GM12892 (cell line): ENCODE measurements around the gene SPATA16.
"Not testable (repeated sequence)": the region's sequence is repeated elsewhere in the genome, so short reads cannot be mapped to it uniquely, and the experiment has no call there.

Experiments used
- DNase-seq: peaks from one replicate; pipeline ENCODE4 v3.0.0; 2011; ENCODE audit not compliant: insufficient read length
- FAIRE-seq: peaks from 2 replicates; lab custom pipeline; 2011; peaks lifted over from hg19 to GRCh38; lab: Jason Lieb, UNC
- POLR2A ChIP-seq: IDR thresholded peaks from 2 replicates; pipeline ENCODE4 v1.6.1; 2011; ENCODE audit warnings: low read depth, low read length, control low read depth
- POLR2AphosphoS5 ChIP-seq: IDR thresholded peaks from 2 replicates; pipeline ENCODE4 v1.6.1; 2011; ENCODE audit warnings: low read depth, low read length, control low read depth
- TAF1 ChIP-seq: IDR thresholded peaks from 2 replicates; pipeline ENCODE4 v1.6.1; 2011; ENCODE audit warnings: low read depth, mild to moderate bottlenecking, control low read depth, low read length, borderline replicate concordance

Gene SPATA16

GRCh38 chr3:172885704-172886103 is 255.3 kb downstream of the SPATA16 start:
- no peak for FAIRE-seq
- TF ChIP-seq POLR2AphosphoS5 (no peak), TAF1 (no peak), POLR2A (no peak)
- DNase-seq = no peak

- no peak for FAIRE-seq
- DNase-seq = no peak
- TF ChIP-seq POLR2AphosphoS5 (no peak), POLR2A (no peak), TAF1 (no peak)
Measured at GRCh38 chr3:172882563-172882962, 258.5 kb downstream of the SPATA16 start.

DNA sequence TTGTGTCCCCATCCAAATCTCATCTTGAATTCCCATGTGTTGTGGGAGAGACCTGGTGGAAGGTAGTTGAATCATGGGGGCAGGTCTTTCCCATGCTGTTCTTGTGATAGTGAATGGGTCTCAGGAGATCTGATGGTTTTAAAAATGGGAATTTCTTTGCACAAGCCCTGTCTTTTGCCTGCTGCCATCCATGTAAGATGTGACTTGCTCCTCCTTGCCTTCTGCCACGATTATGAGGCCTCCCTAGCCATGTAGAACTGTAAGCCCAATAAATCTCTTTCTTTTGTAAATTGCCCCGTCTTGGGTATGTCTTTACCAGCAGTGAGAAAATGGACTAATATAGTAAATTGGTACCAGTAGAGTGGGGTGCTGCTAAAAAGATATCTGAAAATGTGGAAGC is 261.7 kb downstream of the SPATA16 start:
- DNase-seq, FAIRE-seq: not testable (repeated sequence)

DNA sequence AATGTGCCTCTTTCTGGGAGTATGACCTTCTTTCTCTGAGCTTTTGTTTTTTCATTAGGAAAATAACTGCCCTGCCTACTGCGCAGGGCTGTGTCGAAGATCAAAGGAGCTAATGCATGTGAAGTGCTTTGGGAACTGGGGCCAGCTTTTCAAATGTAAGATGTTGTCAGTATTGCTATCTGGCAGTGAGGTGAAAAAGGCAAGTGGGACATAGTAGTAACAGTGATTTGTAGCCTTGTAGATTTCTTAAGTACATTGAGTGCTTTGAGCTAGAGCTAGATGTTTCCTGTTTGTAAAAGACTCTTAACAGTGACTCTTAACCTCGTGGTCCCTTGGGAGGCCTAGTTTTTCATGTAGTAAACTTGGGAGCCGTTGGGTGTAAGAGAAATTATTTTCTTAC is 264.0 kb downstream of the SPATA16 start:
- TF ChIP-seq POLR2A (no peak), POLR2AphosphoS5 (no peak), TAF1 (no peak)
- DNase-seq (no peak), FAIRE-seq (no peak)

DNA sequence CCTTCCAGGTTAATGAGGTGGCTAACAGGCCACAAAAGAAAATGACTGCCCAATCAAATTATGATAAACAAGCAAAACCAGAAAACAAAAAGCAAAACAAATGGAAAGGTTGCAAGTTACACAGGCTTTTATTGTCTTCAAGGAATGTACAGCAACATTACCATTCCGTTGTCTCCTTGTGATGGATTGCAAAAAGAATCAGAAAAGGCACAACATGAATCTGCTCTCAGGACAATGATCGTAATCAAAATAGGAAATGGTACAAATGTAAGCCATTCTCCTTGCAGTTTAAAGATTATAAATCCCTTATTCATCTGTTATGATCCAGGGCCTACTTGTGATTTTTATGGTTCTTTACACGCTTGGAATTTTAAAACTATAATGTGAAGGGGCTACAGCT is 264.7 kb downstream of the SPATA16 start:
- no peak for TF ChIP-seq TAF1
- no peak for TF ChIP-seq POLR2A
- TF ChIP-seq POLR2AphosphoS5 = no peak
- DNase-seq (no peak), FAIRE-seq (no peak)

DNA sequence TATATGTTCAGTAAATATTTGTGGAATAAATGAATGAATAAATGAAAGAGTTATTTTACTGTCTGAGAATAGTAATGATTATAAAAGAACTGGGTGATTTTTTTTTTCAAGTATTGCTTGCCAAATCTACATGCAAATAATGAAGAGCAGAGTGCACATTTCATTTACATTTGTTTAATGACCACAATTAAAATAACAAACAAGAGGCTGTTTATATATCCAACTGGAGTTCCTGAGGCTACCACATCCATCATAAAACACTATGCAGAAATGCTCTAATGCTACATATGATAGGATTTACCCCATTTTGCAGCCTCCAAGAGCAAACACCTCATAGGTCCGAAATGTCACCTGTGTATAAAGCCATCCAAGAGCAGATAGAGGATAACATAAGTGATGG is 266.0 kb downstream of the SPATA16 start:
- TF ChIP-seq POLR2A (no peak), TAF1 (no peak), POLR2AphosphoS5 (no peak)
- no peak for DNase-seq
- FAIRE-seq = no peak

DNA sequence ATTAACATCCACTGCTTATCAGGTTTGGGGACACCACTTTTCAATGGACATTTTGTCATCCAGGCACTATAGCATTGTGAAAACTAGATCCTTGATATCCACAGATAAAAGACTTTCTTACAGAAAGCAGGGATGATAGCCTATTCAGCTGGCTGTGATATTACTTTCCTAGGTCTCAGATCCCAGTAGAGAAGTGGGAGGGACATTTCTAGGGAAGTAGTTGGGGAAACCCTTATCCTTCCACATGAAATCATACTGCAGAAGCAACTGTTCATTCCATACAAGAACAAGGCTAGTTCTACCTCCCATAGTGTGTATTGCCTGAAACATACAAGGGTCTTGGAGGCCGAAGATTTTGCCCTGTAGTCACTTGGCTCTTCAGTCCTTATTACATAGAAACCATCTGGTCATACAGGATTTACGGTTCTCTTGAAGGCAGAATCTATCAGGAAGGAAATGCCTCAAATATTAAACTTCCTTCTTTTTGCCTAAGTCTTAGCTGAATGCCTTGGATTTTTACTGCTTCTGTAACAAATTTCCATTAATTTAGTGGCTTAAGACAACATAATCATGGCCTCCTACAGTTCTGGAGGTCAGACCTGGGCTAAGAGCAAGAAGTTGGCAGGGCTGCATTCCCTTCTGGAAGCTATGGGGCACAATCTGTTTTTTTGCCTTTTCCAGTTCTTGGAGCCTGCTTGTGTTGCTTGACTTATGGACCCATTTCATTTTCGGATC is 271.1 kb downstream of the SPATA16 start:
- DNase-seq (no peak), FAIRE-seq (no peak)
- no peak for TF ChIP-seq POLR2AphosphoS5
- TF ChIP-seq POLR2A = no peak
- TF ChIP-seq TAF1 = no peak

- FAIRE-seq (no peak), DNase-seq (no peak)
- TF ChIP-seq POLR2A (no peak), TAF1 (no peak), POLR2AphosphoS5 (no peak)
Measured at GRCh38 chr3:172869368-172869771, 271.7 kb downstream of the SPATA16 start.

- DNase-seq (no peak), FAIRE-seq (no peak)
- TF ChIP-seq POLR2AphosphoS5 (no peak), POLR2A (no peak), TAF1 (no peak)
Measured at GRCh38 chr3:172868582-172869200, 272.3 kb downstream of the SPATA16 start.

DNA sequence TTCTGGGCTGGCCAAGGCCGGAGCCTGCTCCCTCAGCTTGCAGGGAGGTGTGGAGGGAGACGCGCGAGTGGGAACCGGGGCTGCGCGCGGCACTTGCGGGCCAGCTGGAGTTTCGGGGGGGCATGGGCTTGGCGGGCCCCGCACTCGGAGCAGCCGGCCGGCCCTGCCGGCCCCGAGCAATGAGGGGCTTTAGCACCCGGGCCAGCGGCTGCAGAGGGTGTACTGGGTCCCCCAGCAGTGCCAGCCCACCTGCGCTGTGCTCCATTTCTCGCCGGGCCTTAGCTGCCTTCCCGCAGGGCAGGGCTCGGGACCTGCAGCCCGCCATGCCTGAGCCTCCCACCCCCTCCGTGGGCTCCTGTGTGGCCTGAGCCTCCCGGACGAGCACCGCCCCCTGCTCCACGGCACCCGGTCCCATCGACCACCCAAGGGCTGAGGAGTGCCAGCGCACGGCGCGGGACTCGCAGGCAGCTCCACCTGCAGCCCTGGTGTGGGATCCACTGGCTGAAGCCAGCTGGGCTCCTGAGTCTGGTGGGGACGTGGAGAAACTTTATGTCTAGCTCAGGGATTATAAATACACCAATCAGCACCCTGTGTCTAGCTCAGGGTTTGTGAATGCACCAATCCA is 274.2 kb downstream of the SPATA16 start:
- not testable (repeated sequence) for DNase-seq, FAIRE-seq

GRCh38 chr3:172859041-172859440 is 282.0 kb downstream of the SPATA16 start:
- TF ChIP-seq POLR2A = no peak
- TF ChIP-seq POLR2AphosphoS5 = no peak
- no peak for TF ChIP-seq TAF1
- no peak for DNase-seq
- no peak for FAIRE-seq

- DNase-seq (no peak), FAIRE-seq (no peak)
- TF ChIP-seq TAF1 (no peak), POLR2A (no peak), POLR2AphosphoS5 (no peak)
Measured at GRCh38 chr3:172856795-172857742, 284.0 kb downstream of the SPATA16 start.
